RPMI7951 (cell line): Measurements from ENCODE around the gene EPHA1. TPM values are rescaled to one million over a fixed set of nuclear protein-coding genes. Genes with fewer than 3 reads are reported as not detected.

Experiments used
- DNase-seq: peaks from one replicate; pipeline ENCODE4 v3.0.0-alpha.2; 2012; ENCODE audit warnings: low read depth
- total RNA-seq: library from RNA; depleted of rRNA; stranded (reverse); fragments of >200 nt; shearing (Covaris generic); gene quantifications from 2 replicates; pipeline ENCODE4 v1.2.3, GENCODE V29; 2014; rRNA removed

The EPHA1 gene
- total RNA-seq = not detected in 2 replicates

DNA sequence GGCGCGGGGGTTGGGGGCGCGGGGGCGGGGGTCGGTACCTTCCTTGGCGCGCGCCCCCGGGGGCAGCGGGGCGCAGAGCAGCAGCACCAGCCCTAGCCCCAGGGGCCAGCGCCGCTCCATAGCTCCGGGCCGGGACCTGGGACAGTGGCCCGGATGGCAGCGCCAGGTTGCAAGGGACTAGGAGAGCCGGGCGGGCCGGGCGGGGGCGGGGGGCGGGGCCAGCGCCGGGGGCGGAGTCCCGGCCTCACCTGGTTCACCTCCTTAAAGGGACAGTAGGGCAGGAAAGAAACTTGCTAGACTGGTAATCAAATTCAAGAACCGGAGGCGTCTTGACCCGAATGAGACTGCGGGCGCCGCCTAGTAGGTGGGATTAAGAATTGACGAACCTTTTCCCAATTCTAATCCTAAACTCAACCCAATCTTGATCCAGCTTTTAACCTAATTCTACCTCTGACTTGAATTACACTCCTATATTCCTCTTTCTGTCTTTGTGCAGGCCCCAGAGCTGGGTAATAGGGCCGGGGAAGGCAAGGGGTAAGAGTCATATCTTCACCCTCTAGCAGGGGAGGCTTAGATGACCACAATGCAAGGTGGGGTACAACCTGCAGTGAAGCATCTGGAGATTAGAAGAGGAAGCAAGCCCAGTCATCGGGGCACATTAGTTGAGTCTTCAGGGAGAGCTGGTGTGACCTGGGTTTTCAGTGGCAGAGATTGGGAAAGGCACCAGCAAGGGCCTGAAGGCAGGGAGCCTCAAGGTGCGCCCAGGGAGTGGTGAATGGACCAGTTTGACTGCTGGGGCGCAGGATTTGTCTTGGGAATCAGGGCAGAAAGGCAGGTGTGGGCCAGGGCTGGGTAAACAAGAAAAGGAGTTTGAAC is at the start of gene EPHA1:
TSS of gene EPHA1 (minus strand) at position 171 of the 876 bp plus-strand sequence. CDS start at position 120, 51 bp downstream.
- no peak for DNase-seq

GRCh38 chr7:143458263-143458662 is 49.6 kb upstream of the EPHA1 start:
- DNase-seq = no peak

DNA sequence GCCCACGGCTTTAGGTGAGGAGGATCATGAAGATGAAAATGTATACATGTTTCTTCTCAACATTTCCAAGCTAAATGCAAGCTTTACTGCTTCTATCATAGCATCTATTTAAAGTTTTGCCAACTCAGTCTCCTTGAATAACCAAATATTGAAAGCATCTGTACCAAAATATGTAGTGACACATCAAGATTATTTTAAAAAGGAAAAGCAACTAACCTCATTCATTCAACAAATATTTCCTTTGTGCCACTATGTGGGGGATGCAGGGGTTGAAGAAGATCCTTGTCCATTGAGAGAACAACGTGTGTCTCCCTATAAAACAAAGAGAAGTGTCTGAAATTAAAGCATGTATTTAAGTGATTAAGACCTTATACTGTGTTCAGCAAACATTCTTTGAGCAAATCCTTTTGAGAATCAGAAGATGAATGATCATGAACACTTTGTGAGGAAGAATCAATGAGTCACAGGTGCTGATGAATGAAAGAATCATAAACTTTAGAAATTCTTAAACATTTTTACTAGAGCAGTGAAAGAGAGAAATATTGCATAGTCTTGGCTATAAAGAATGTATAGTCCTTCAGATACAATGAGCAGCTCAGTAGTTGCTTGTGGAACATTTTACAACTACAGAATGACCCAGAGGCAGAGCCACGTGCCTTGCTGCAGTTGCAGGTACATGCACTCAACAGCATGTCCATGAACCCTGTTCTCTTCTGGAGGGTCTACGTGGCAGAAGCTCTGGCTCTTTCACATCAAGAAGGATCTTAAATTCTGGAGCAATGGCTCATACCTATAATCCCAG is 48.5 kb upstream of the EPHA1 start:
- no peak for DNase-seq

GRCh38 chr7:143455942-143456341 is 47.3 kb upstream of the EPHA1 start:
- no peak for DNase-seq

DNA sequence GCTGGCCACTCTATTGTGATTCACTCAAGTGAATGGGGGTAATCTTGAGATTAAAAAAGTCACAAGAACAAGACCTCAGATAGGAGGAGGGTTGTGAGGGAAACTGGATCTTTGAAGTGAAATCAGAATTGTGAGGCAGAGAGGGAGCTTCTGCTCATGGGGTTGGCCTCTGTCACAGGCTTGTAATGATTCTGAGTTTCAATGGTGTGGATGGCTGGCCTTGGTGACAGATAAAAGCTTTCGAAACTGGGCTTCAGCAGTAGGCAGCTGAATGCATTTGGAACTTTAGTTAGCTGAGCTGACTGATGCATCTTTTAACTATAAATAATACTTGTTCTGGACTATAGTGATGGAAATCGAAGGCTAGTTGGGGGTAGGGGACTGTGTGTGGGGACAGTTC is 46.8 kb upstream of the EPHA1 start:
- no peak for DNase-seq

- no peak for DNase-seq
Observed at GRCh38 chr7:143454091-143454680, 45.5 kb upstream of the EPHA1 start.

DNA sequence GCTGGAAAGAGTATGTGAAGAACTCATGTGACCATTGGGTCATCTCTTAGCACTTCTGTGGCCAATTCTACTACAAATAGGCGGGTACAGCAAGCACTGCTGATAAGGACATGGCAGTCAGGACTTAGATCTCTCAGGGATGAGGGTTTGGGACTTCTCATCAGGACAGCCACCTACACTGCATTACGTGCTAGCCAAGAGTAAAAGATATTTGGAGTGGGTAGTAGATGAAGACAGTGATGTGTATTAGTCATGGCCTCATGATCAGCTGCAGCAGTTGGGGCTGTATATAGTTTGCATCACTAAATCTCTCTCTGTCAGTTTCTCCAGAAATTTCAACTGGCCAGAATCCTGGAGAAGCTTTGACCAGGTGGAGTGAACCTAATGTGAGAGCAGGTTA is 43.8 kb upstream of the EPHA1 start:
- no peak for DNase-seq

DNA sequence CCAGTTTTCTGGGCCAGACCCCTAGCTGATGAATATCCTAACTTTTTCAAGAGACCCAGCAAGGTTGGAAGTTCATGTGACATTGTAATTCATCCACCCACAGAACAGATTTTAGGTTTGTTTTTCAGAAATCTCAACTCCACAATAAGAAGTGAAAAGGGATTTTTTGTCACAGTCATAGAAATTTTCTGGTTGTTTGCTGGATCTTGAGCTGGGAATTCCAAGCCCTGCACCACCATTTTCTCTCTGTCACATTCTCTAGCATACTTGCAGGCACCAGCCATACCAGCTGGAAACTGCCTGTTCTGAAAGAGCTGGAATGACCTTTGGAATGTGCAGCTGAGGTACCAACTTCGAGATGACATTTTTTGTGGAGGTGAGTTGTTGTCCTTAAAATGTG is 43.1 kb upstream of the EPHA1 start:
- DNase-seq = no peak

GRCh38 chr7:143451122-143451521 is 42.5 kb upstream of the EPHA1 start:
- DNase-seq = no peak

DNA sequence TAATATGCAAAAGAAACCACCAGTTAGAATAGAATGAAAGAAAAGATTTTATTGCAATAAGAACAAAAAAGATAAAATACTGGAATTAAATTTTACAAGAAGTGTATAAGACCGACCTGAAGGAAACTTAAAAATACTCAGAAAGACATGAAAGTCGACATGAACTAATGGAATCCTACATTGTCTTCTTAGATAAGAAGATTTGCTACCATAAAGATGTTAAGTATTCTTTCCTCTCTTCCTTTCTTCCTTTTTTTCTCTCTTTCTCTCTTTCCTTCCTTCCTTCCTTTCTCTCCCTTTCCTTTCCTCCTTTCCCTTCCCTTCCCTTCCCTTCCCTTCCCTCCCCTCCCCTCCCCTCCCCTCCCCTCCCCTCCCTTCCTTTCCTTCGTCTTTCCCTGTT is 41.1 kb upstream of the EPHA1 start:
- DNase-seq = no peak

- DNase-seq = no peak
Observed at GRCh38 chr7:143448429-143448828, 39.8 kb upstream of the EPHA1 start.

DNA sequence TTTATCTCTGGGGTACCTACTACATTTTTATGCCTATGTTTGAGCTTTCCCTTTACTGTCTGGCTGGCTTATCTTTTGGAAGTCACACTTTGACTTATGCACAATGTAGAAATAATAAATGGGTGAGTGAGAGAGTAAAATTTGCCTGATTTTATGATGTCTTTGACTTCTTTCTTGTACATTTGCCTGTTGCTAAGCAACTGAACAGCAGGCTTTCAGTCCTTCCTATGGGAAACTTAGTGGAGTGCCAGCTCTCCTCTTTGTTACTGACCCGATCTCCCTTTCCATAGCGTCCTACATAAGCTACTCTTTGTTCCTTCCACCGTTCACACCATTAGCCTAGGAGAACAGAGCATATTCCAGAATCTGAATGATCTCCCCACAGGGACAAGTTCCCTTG is 38.8 kb upstream of the EPHA1 start:
- DNase-seq = no peak

GRCh38 chr7:143444785-143445184 is 36.1 kb upstream of the EPHA1 start:
- DNase-seq = no peak

GRCh38 chr7:143444063-143444782 is 35.6 kb upstream of the EPHA1 start:
- DNase-seq = no peak

DNA sequence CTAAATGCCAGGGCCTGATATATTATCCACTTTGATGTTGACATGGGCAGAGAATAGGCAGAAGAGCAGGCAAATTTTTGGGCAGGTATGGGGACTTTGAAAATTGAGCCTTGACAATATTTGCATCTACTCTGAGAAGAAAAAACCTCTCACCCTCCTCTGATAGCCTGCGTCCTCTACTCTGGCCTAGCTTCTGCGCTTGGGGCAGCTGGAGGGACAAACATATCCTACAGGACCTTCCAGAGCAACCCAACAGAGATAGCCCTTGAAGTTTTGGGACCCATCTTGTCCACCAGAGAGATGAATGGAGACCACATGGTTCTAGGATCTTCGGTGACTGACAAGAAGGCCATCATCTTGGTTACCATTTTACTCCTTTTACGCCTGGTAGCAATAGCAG is 34.5 kb upstream of the EPHA1 start, which contains the start of gene TAS2R60:
TSS of gene TAS2R60 (plus strand) at position 301 of the 400 bp plus-strand sequence. CDS start at position 301, 0 bp downstream.
- DNase-seq = no peak

GRCh38 chr7:143439866-143440265 is 31.2 kb upstream of the EPHA1 start:
- DNase-seq = no peak

DNA sequence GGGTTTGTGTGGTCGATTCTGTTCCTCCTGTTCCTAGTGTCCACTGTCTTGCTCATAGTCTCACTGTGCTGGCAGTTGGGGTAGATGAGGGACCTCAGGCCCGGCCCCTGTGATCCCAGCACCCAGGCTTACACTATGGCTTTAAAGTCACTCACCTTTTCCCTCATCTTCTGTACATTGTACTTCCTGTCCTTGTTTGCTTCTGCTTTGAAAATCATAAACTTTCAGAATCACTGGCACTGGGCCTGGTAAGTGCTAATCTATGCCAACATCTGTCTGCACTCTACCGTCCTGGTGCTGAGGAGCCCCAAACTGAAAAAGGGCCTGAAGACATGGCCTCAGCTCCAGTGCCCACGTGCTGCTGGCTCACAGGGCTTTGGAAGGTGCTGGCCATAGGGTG is 28.9 kb upstream of the EPHA1 start:
- no peak for DNase-seq

- DNase-seq = no peak
Observed at GRCh38 chr7:143436325-143436946, 27.8 kb upstream of the EPHA1 start.

DNA sequence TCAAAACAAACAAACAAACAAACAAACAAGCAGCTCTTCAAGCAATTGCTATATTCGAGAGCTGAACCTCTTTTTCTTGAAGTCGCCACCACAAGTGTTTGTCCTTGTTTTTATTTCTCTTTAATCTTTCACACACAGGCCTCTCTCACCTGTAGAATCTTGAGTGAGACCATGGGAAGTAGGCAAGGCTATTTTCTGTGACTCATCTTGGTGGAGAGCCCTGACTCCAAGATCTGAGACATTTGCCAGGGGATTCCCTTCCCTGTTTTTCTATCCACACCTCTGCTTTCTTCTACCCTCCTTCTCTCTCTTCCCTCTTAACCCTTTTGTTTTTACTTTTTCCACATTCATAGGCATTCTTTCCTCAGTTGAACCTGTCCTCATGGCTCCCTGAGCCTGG is 26.6 kb upstream of the EPHA1 start:
- no peak for DNase-seq

GRCh38 chr7:143434660-143435059 is 26.0 kb upstream of the EPHA1 start:
- DNase-seq = peak; percentile 51

- DNase-seq = no peak
Observed at GRCh38 chr7:143433759-143434158, 25.1 kb upstream of the EPHA1 start.
